Fibroblast of mammary gland (primary cell): ENCODE data around the gene PVALEF.

Source experiments
- DNase-seq: peaks from one replicate; pipeline ENCODE4 v3.0.0-alpha.2; 2010; ENCODE audit warnings: low read depth
- H3K4me3 ChIP-seq: 2 replicates; pipeline ENCODE4 v1.5.1; 2011; ENCODE audit warnings: low read depth, mild to moderate bottlenecking, low read length, moderate library complexity; ENCODE audit not compliant: control insufficient read depth
- TF ChIP-seq, protein P1 (sequence below): conservative IDR thresholded peaks from 2 replicates; pipeline ENCODE4 v1.5.1; 2011; ENCODE audit warnings: low read depth, low read length, inconsistent platforms; ENCODE audit not compliant: control insufficient read depth, insufficient read depth

The PVALEF gene

DNA sequence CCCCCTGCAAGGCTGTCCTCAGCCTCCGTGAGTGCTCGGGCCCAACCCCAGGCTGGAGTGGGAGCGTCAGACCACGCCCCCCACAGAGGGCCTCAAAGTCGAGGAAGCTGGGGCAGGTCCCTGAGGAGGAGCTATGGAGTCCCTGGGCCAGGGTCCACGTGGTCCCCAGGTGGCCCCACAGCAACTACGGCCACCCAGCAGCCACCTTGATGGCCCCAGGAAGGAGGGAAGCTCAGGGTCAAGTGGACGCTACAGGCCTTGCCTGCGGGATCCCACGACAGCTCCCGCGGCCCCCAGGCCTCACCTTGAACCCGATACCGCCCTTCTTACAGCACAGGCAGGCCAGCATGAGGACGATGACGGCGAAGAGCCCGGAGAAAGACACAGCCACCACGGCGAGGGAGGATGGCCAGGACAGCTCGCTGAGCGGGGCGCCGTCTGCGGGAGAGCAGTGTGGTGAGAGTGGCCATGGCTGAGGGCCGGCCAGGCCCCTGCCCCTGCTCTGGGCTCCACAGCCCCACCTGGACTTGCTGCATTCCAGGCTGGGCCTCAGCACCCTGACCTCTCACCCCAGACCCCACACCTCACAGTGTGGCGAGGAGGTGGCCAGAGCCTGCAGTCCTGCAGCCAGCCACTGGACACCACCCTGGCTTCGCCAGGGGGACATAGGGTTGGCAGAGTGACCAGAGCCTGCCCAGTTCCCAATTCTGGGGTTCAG lies 31.1 kb upstream of the PVALEF start:
- no peak for DNase-seq
- H3K4me3 ChIP-seq = no peak overlapping the region
- TF ChIP-seq, protein P1, sequence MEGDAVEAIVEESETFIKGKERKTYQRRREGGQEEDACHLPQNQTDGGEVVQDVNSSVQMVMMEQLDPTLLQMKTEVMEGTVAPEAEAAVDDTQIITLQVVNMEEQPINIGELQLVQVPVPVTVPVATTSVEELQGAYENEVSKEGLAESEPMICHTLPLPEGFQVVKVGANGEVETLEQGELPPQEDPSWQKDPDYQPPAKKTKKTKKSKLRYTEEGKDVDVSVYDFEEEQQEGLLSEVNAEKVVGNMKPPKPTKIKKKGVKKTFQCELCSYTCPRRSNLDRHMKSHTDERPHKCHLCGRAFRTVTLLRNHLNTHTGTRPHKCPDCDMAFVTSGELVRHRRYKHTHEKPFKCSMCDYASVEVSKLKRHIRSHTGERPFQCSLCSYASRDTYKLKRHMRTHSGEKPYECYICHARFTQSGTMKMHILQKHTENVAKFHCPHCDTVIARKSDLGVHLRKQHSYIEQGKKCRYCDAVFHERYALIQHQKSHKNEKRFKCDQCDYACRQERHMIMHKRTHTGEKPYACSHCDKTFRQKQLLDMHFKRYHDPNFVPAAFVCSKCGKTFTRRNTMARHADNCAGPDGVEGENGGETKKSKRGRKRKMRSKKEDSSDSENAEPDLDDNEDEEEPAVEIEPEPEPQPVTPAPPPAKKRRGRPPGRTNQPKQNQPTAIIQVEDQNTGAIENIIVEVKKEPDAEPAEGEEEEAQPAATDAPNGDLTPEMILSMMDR = no peak

DNA sequence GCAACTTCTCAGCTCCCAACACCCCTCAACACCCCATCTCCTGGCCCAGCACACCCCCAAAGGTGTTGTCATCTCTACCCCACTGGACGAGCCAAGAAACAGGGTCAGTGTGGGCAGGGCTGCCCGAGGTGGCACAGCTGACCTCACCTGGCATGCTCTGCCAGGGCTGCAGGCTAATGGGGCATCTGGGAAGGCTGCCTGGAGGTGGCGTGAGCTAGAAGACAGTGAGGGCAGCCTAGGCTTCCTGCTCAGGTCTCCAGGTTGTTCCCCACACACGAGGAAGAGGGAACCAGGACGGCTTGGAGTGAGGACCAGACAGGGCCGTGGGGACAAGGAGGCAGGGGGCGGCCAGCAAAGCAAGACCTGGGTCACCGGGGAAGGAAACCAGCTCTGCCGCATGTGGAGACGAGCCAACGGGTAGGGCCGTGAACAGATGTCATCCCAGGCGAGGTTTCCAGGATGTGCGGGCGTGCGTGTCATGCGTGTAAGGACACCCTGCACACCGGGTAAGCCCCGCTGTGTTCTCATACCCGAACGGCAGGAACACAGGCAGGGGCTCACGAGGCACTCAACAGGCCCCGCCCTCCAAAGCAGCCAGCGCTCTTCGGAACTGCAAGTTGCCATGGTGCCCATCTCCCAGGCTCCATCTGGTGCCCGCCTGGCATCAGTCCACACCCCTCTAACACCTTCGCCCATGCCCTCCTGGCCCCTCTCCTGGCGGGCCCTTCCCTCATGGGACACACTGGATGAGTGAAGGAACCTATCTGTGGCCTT lies 29.6 kb upstream of the PVALEF start:
- no peak for DNase-seq
- no peak overlapping the region for H3K4me3 ChIP-seq
- TF ChIP-seq, protein P1 = no peak

DNA sequence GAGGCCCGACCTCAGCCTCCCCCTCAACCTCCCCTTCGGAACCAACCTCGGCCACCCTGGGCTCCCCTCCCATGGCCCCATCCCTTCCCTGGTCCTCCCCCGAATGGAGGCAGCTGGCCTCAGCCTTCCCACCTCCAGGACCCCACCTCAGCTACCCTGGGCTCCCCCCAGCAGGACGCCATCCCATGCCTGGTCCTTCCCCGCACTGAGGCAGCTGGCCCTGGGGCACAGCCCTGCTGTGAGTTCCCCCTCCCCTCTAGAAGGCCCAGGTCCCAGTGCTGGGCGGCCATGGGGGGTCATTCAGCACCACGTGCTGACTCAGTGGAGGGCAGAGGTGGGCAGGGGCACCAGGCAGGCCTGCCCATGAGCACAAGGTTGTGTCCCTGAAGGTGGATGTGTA lies 28.9 kb upstream of the PVALEF start:
- no peak overlapping the region for H3K4me3 ChIP-seq
- TF ChIP-seq, protein P1 = no peak
- DNase-seq = no peak

DNA sequence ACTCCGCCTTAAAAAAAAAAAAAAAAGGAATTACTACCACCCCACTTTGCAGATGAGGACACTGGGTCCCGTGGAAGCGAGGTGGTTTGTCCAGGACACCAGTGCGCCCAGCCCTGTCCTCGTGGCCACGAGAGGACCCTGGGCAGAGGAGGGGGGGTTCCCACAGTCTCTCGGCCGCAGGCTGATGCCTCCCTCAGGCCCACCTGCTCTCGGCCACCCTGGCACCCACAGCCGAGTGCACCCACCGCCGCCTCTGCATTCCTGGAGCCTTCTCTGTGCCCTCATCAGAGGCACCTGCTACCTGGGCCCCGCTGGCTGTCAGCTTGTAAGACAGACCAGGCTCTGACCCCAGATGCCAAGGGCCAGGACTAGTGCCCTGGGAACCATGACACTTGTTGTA lies 28.1 kb upstream of the PVALEF start:
- TF ChIP-seq, protein P1 = no peak
- DNase-seq = no peak
- H3K4me3 ChIP-seq = no peak overlapping the region

DNA sequence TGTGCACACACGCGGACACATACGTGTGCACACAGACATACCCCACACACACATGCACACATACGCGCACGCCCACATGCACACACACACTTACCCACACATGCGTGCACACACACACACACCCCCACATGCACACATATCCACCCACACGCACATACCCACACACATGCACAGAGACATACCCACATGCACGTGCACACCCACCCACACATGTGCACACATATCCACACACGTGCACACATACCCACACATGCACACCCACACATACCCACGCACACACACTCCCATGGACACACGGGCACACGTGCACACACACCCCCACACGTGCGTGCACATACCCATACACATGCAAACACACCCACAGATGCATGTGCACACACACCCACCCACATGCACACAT lies 27.2 kb upstream of the PVALEF start:
- no peak for DNase-seq
- H3K4me3 ChIP-seq = no peak overlapping the region
- TF ChIP-seq, protein P1 = no peak

DNA sequence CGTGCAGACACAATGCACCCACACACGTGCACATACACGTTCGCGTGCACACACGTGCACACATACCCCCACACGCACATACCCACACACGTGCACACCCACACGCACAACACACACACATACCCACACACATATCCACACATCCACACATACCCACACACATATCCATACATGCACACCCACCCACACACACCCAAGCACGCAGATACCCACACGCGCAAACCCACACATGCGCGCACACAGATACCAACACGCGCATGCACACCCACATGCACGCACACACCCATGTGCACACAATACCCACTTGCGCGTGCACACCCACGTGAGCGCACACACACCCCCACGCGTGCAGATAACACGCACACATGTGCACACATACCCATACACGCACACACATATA lies 26.8 kb upstream of the PVALEF start:
- no peak overlapping the region for H3K4me3 ChIP-seq
- TF ChIP-seq, protein P1 = no peak
- no peak for DNase-seq
